Measurements from ENCODE around the gene OXA1L.
"Not testable (repeated sequence)": the region's sequence is repeated elsewhere in the genome, so short reads cannot be mapped to it uniquely, and the experiment has no call there.

The OXA1L gene

DNA sequence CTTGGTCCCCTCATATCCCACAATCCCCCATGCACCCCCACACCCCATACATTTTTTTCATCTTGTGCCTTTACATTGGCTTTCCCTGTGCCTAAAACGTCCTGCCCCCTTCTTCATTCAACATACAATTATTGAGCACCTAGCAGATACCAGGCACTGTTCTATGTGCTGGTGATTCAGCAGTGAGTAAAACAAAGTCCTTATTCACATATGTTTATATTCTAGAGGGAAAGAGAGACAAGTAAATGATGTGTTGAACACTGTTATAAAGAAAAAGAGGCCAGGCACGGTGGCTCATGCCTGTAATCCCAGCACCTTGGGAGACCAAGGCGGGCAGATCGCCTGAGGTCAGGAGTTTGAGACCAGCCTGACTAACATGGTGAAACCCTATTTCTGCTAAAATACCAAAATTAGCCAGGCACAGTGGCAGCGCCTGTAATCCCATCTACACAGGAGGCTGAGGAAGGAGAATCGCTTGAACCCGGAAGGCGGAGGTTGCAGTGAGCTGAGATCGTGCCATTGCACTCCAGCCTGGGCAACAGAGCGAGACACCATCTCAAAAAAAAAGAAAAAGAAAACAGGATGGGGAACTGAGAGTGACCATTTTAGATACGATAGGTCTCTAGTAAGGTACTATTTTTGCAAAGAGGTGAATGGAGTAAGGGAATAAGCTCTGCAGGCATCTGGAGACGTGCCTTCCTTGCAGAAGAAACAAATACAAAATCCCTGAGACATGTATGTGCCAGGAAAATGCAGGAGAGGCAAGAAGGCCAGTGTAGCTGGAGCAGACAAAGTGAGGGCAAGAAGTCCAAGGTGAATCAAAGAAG is 36.6 kb downstream of the OXA1L start:
- DNase-seq: no peak

DNA sequence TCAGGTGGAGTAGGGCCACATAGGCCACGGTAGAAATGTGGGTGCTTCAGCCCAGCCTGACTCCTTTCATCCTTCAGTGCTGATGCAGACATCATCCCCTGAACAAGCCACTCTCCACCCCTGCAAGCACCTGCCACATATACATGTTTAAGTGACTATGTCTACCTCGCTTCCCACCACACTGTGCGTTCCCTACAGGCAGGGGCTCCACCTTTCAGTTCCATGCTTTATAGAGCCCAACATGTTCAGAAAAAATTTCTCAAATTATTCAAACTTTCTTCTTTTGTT is 37.1 kb downstream of the OXA1L start:
- DNase-seq: no peak

DNA sequence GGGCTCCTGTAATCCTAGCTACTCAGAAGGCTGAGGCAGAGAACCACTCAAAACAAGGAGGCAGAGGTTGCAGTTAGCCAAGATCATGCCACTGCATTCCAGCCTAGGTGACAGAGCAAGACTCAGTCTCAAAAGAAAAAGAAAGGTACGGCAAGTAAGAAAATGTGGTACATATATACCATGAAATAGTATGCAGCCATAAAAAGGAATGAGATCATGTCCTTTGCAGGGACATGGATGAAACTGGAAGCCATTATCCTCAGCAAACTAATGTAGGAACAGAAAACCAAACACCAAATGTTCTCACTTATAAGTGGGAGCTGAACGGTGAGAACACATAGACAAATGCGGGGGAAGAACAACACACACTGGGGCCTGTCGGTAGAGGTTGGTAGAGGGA is 38.7 kb downstream of the OXA1L start:
- not testable (repeated sequence) for DNase-seq

DNA sequence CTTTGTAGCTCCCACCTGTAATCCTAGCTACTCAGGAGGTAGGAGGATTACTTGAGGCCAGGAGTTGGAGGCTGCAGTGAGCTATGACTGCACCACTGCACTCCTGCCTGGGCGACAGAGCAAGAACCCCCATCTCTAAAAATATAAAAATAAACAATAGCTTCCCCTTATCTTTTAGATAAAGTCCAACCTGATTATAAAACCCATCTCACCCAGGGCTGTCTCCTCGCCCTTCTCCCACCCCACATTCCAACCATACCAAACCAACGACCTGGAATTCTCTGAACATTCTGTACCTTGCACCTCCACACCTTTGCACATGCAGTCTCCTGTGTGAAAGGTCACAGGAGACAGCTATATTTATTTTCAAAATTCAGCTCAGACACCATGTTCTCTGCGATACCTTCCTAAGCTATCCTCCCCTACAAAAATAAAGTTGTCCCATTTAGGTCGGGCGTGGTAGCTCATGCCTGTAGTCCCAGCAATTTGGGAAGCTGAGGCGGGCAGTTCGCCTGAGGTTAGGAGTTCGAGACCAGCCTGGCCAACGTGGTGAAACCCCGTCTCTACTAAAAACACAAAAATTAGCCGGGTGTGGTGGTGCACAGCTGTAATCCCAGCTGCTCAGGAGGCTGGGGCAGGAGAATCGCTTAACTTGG is 41.1 kb downstream of the OXA1L start:
- no peak for DNase-seq

DNA sequence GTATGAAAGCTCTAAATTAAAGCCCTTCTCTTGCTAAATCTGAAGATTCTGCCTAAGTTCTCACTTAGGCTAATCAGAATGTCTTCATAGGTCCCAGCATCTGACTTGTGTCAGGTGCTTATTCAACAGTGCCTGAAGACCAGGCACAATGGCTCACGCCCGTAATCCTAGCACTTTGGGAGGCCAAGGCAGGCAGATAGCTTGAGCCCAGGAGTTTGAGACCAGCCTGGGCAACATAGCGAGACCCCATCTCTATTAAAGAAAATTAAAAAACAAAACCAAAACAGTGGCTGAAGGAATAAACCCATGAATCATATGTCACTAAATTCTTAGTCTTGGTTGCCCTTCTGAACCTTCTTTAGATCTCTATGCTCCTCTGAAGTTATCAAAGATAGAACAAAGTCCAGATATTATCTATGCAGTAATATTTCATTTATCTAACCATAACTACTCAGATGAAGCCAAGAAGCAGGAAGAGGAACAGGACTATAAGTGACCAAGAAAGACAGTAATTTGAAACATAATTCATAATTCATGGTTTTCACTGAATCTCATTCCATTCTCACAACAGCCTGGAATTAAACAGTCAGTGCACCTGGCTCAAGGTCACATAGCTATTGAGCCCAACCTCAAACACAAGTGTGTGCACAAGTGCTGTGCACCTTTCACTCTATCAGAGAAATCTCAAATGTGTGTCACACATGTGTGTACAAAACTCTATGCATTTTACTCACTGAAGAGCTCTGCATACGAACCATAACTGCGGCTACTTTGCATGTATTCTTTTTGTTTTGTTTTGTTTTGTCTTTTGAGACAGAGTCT is 42.1 kb downstream of the OXA1L start:
- no peak for DNase-seq

DNA sequence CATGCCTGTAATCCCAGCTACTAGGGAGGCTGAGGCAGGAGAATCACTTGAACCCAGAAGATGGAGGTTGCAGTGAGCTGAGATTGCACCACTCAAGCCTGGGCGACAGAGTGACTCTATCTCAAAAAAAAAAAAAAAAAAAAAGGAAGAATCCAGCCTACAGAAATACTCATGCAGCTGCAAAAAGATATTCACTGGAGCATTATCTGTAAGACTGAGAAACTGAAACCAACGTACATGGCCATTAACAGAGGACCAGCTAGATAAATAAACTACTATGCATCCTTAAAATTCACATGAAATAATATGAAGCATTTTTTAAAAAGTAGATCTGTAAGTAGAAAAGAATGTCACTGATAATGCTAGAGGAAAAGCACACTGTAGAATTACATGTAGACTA is 45.2 kb downstream of the OXA1L start:
- DNase-seq: no peak

DNA sequence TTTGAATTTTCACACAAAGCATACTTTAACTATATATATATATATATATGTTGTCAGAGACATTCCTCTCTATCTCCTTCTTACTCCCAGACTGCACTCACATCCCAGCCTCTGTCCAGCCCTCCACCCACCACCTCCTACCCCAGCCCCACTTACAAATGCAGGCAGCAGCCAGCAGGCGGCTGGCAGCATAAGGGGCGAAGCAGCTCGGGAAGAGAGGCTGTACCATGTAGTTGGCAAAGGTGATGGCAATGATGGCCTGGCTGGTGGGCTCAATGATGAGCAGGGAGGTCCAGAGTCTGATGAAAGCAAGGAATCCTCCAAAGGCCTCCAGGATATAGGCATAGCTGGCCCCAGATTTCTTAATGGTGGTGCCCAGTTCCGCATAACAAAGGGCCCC is 46.3 kb downstream of the OXA1L start:
- DNase-seq: no peak

DNA sequence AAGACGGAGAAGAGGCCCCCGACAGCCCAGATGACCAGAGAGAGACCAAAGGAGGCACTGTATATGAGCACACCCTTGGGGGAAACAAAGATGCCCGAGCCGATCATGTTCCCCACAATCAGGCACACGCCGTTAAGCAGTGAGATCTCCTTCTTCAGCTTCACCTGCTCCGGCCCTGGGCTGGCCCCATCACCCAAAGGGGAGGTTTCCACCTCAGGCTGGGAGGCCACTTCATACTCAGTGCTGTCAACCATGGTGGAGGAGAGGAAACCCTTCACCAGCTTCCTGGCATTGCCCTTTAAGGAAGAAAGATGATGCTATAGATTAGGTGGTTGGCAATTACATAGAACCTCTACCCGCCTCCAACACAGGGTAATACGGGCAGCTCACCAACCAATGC is 46.7 kb downstream of the OXA1L start:
- no peak for DNase-seq

DNA sequence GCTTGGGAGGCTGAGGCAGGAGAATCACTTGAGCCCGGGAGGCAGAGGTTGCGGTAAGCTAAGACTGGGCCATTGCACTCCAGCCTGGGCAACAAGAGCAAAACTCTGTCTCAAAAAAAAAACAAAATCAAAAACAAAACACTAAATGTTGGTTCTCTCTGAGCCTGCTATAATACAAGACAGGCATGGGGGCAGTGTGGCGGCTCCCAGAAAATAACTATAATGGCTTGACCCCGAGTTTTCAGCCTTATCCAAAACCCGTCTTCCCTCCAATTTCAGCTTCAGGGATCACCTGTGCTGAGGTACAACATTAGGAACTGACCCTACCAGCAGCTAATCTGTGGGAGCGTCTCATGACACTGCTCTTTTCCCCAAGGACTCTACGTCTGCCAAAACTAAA is 47.9 kb downstream of the OXA1L start:
- no peak for DNase-seq

DNA sequence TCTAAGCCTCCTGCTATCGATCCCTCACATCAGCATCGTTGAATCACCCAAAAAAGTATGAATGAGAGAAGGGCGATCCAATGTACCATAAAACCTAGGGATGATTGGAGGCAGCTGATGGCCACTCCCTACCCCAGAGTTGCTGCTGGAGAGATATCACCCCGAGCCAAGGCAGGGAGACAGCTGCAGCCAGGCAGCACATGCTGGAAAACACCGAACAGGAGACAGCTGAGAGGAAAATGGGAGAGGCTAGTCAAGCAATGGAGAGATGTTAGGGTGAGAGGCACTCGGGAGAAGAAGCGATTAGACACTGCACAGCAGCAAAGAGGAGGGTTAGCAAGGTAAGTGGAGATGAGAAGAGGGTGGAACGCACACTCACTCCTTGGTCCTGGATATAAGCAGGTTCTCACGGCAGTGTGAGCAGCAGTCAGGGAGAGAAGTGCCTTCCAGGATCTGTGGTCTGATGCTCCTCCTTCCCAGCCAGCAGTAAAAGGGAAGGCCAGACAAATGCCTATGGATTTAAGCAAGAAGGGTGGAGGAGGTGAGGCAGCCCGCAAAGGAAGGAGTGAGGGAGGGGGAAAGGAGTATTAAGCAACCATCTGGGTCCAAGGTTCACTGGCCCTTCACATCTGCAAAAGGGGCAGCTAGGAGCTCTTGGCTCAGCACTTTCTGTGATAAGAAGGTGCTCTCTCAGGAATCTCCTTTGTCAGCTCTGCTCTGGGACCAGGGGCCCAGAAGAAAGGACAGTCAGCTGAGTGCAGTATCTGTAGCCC is 48.6 kb downstream of the OXA1L start, which contains the start of gene SLC7A7:
Gene SLC7A7 (minus strand): TSS at position 495 of the 773 bp plus-strand sequence. CDS start 2,037 bp downstream, outside the sequence.
- DNase-seq: no peak

DNA sequence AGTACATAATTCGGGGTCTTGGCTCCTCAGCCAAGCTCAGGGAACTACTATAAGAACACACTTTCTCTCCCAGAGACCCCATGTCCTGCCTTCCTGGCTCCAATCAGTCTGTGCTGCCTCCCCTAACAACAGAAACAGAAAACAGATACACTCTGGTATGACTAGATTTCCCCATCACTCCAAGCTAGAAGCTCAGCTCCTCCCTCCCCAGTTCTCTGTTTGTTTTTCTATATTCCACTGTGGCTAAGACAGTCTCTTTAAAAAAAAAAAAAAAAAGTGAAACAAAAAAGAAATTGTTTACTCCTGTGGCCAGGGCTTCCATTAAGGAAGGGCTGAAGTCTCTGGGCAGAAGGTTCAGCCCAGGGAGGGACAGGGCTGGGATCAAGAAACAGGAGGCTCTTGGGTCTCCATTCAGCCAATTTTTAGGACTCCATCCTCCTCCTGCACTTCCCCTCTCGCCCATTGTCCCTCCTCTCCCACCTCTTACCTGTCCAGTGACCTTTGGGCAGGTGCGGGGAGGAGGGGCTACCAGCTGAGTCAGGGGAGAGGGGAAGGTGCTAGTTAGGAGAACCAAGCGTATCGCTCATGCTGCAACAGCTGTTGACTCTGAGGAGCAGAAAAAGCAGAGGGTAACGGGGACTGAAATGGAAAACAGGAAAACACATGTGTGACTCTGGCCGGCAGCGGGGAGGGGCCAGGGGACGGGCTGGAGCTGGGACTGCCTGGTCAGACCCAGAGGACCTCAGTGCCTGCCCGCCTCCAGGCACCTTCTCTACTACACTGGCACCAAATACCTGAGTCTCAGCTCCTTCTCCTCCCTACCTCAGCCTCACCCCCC is 52.9 kb downstream of the OXA1L start:
- peak; percentile 15 for DNase-seq

DNA sequence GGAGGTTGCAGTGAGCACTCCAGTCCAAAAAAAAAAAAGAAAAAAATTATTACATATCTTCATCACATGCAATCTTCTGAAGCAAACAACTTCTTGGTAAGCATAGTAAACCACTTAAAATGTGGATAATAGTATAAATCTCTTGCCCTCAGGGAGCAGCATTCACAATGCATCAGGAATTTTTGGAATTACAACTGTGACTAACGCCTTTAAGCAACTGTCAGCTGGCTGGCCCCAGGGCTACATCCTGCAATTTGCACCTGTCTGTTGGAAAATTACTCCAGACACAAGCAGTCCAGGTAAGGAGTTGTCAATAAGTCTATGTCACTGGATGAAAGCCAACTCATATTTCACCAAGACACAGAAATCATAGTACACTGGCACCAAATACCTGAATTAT is 54.2 kb downstream of the OXA1L start:
- no peak for DNase-seq

DNA sequence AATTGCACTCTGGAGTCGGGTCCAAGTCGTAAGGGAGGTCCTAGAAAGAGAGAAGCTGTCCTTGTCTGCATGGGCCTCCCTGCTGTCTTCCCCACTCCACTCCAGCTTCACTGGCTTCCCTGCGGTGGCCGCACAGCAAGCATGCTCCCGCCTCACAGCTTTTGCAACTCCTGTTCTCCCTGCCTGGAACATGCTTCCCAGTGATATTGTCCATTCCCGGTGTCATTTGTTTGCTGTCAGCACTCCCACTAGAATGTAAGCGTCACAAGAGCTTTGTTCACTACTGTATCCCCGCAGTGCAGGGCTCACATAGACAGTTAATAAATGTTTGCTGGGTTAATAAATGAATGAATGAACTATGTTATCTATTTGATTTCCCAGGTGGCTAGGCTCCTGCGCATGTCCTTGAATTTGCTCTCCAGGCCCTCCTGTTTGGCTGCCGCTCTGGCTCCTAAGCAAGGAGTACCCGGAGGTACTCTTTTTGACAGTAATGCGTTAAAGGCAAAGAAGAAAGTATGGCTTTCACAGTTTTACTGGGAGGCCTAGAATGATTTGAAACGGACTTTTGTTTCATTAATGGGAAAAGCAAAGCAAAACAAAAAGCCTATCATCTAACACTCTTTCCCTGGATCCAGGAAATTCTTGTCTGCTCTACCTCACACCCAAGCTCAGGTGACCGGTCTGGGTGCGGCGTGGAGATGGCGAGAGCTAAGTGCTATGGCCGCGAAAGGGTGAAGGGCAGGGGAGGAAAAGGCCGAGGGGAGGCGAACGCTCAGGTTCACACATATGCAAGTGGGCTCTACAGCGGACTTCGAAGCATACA is 54.9 kb downstream of the OXA1L start:
- no peak for DNase-seq

DNA sequence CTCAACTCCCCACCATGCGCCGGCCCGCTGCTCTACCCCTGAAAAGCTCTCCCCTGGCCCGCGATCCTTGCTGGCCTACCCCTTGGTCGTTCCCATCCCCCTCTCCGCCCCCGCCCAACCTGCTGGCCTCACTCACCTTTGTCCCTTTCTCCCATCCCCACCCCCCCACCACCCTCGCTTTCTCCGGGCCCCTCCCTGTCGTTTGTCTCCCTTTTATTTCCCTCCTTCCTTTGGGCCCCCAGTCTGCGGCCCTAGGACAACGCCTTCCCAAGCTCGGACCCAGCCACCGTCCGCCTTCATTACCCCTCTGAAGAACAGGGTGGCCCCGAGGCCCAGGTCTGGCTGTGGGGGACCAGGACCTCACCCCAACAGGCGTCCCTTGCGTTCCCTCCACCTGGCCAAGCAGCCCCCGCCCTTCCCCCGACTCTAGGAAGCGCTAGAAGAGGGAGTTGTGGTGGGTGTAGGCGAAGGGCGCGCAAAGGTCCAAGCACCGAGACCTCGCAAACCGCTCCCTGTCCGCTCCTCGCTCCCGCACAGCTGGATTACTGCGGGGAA is 55.6 kb downstream of the OXA1L start:
- no peak for DNase-seq

Measured in activated CD4-positive, alpha-beta T cell treated with anti-CD3 and anti-CD28 coated beads, Interleukin-2, amount 50 U/mL, for 16 hours (primary cell).